DND-41 (cell line): ENCODE data around the gene TMEM217.

Source experiments
- ATAC-seq: fragments of 200-7000 bp; cut with Tn5 transposase; 3 replicates; pipeline ENCODE4 v1.9.1; 2021; ENCODE audit warnings: low read depth; ENCODE audit not compliant: insufficient read depth
- DNase-seq: peaks from one replicate; pipeline ENCODE4 v3.0.0-alpha.2; 2020
- H2AFZ ChIP-seq: 2 replicates; pipeline ENCODE4 v1.6.0; 2012; ENCODE audit warnings: low read depth, low read length
- H3K27ac ChIP-seq: 2 replicates; pipeline ENCODE4 v1.5.1; 2012; ENCODE audit warnings: low read length, inconsistent platforms
- H3K27me3 ChIP-seq: fragments of 200-600 bp; sonication (generic); 2 replicates; pipeline ENCODE4 v1.6.0; 2012; ENCODE audit warnings: low read length, mild to moderate bottlenecking, inconsistent platforms; ENCODE audit not compliant: insufficient read depth, poor library complexity
- H3K36me3 ChIP-seq: 2 replicates; pipeline ENCODE4 v1.5.1; 2012; ENCODE audit warnings: low read length, inconsistent platforms; ENCODE audit not compliant: insufficient read depth
- H3K4me1 ChIP-seq: 2 replicates; pipeline ENCODE4 v1.5.1; 2012; ENCODE audit warnings: mild to moderate bottlenecking, low read length; ENCODE audit not compliant: insufficient read depth
- H3K4me2 ChIP-seq: 2 replicates; pipeline ENCODE4 v1.6.0; 2012; ENCODE audit warnings: mild to moderate bottlenecking, moderate library complexity, low read length, inconsistent platforms; ENCODE audit not compliant: insufficient read depth
- H3K4me3 ChIP-seq, 2 experiments: fragments of 200-600 bp in 1 of 2; shearing (Covaris generic) in 1 of 2; 2 replicates each; pipeline ENCODE4 v1.5.1; 2012 to 2016; ENCODE audit warnings: inconsistent platforms in 2 of 2, low read length in 2 of 2, mild to moderate bottlenecking in 2 of 2, low read depth in 1 of 2, moderate library complexity in 1 of 2
- H3K79me2 ChIP-seq: 2 replicates; pipeline ENCODE4 v1.6.0; 2012; ENCODE audit warnings: low read length, inconsistent platforms; ENCODE audit not compliant: insufficient read depth
- H3K9ac ChIP-seq: 2 replicates; pipeline ENCODE4 v1.6.0; 2012; ENCODE audit warnings: low read depth, mild to moderate bottlenecking, inconsistent platforms, low read length, moderate library complexity
- H3K9me3 ChIP-seq: 2 replicates; pipeline ENCODE4 v1.5.1; 2012; ENCODE audit warnings: low read length, moderate library complexity, mild to moderate bottlenecking, inconsistent platforms; ENCODE audit not compliant: insufficient read depth, severe bottlenecking
- H4K20me1 ChIP-seq: 2 replicates; pipeline ENCODE4 v1.6.0; 2012; ENCODE audit warnings: low read length; ENCODE audit not compliant: insufficient read depth
- EZH2 ChIP-seq: IDR thresholded peaks from 3 replicates; pipeline ENCODE4 v1.6.1; 2012; ENCODE audit warnings: borderline replicate concordance, low read depth, mild to moderate bottlenecking, moderate library complexity, low read length, inconsistent platforms; ENCODE audit not compliant: severe bottlenecking
- TF ChIP-seq, protein P1 (sequence below): IDR thresholded peaks from 2 replicates; pipeline ENCODE4 v1.5.1; 2012; ENCODE audit warnings: borderline replicate concordance, low read length, moderate library complexity, mild to moderate bottlenecking; ENCODE audit not compliant: poor library complexity, severe bottlenecking; ENCODE audit errors: extremely low read depth

Gene TMEM217

DNA sequence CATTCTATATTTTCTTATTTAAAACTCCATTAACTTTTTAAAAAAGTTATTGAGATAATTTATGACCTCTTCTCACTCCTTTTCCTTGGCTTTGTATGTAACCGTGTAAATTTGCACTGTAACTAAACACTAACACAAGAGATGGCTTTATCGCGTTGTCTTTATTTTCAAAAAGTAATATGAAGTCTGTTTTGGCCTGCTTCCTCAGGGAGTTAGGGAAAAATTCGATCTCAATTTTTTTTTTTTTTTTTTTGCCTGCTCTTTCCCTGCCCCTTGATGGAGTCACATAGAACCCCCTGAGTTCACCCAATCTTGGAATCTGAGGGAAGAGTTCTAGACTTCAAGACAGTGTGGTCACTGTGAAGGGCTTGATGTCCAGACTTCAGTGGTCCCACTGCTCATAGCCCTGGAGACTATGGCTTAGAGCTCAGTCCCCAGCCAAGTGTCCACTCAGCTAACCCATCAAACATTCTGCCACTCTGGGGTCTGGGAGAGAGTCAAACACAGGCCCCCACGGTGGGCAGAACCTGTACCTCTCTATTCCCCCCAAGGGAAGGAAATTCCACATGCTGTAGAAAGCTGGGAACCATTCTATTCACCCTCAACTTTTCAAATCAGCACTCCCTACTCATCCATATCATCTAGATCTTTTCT, 16.0 kb downstream of the TMEM217 start:
- no peak for ATAC-seq
- Histone ChIP-seq H3K9me3 (no peaks in the 10 kb centered on the region), H3K27ac (peak overlapping the region; percentile 12; the same call in 1 of the 2 replicates), H2AFZ (no peak overlapping the region), H3K36me3 (no peaks in the 10 kb centered on the region), H3K4me1 (peaks cover 23% of the 10 kb centered on the region), H3K4me3 (no peak overlapping the region), H3K4me2 (no peak overlapping the region), H3K27me3 (no peaks in the 10 kb centered on the region), H3K79me2 (no peaks in the 10 kb centered on the region; the same call in 1 of the 2 replicates), H3K9ac (no peak overlapping the region), H4K20me1 (no peaks in the 10 kb centered on the region)
- no peak for TF ChIP-seq EZH2
- TF ChIP-seq, protein P1, sequence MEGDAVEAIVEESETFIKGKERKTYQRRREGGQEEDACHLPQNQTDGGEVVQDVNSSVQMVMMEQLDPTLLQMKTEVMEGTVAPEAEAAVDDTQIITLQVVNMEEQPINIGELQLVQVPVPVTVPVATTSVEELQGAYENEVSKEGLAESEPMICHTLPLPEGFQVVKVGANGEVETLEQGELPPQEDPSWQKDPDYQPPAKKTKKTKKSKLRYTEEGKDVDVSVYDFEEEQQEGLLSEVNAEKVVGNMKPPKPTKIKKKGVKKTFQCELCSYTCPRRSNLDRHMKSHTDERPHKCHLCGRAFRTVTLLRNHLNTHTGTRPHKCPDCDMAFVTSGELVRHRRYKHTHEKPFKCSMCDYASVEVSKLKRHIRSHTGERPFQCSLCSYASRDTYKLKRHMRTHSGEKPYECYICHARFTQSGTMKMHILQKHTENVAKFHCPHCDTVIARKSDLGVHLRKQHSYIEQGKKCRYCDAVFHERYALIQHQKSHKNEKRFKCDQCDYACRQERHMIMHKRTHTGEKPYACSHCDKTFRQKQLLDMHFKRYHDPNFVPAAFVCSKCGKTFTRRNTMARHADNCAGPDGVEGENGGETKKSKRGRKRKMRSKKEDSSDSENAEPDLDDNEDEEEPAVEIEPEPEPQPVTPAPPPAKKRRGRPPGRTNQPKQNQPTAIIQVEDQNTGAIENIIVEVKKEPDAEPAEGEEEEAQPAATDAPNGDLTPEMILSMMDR: no peak
- no peak for DNase-seq

DNA sequence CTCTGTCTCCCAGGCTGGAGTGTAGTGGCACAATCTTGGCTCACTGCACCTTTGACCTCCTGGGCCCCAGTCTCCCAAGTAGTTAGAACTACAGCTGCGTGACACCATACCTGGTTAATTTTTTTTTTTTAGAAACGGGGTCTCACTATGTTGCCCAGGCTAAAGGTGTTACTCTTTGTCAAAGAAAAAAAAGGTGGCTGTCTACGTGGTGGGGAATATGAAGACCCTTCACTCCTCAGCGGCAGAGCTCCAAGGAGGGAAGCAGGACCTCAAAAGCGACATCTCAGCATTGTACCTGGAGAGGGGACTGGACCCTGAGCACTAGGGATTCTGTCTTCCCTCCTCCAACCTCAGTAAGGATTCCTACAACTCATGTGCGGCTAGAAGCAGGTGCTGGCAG, 16.8 kb downstream of the TMEM217 start:
- ATAC-seq: no peak
- Histone ChIP-seq H3K36me3 (no peaks in the 10 kb centered on the region), H3K4me3 (no peak overlapping the region)

DNA sequence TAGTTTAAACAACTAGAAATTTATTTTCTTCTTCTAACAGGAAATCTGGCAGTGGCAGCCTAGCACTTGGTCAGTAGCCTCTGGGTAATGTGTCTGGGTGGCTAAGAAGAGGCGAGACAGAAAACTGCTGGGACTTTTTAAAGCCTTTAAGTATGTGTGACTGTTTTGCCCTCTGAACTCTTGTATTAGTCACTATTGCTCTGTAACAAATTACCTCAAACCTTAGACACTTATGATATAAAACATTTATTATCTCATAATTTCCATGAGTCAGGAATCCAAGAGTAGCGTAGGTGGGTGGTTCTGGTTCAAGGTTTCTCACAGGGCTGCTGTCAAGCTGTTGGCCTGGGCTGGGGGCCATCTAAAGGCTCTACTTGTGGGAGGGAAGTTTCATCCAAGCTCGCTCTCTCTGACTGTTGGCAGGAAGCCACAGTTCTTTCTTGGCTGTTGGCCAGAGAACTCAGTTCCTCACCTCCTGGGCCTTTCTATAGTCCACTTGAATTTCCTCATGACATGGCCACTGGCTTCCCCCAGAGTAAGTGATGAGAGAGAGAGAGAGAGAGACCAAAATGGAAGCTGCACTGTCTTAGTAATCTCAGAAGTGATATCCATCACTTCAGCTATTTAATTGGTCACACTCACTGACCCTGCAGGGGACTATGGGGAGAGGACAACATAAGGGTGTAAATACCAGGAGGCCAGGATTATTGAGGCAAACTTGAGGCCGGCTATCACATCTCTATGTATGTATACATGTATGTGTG, 17.8 kb downstream of the TMEM217 start:
- Histone ChIP-seq H3K36me3 (no peaks in the 10 kb centered on the region), H3K79me2 (peaks cover 2% of the 10 kb centered on the region), H3K27ac (peak overlapping the region; percentile 20), H2AFZ (no peak overlapping the region), H4K20me1 (no peaks in the 10 kb centered on the region), H3K4me2 (no peak overlapping the region), H3K4me1 (peaks cover 20% of the 10 kb centered on the region), H3K27me3 (no peaks in the 10 kb centered on the region), H3K4me3 (no peak overlapping the region), H3K9ac (peak overlapping the region; percentile 12; the same call in 1 of the 2 replicates), H3K9me3 (no peaks in the 10 kb centered on the region)
- no peak for TF ChIP-seq EZH2
- TF ChIP-seq, protein P1: no peak
- DNase-seq (peak; percentile 80), ATAC-seq (peak; percentile 85)

More for the DNA sequence above, 16.8 kb downstream of the TMEM217 start:
- no peak overlapping the region for H3K4me2 ChIP-seq
- 0 out of 2 replicates have a peak overlapping the region, but pooled peaks have one; percentile 22 for H3K27ac ChIP-seq
- H3K9ac ChIP-seq: no peak overlapping the region
- TF ChIP-seq EZH2: no peak
- TF ChIP-seq, protein P1: no peak
- no peak overlapping the region for H2AFZ ChIP-seq
- DNase-seq: no peak
- peaks cover 21% of the 10 kb centered on the region for H3K4me1 ChIP-seq
- H3K27me3 ChIP-seq: no peaks in the 10 kb centered on the region
- H3K9me3 ChIP-seq: no peaks in the 10 kb centered on the region
- H3K79me2 ChIP-seq: peaks cover 2% of the 10 kb centered on the region
- no peaks in the 10 kb centered on the region for H4K20me1 ChIP-seq
